ENCODE measurements around the gene CRABP2.
A peak's percentile ranks its signal among the peaks of the same experiment; 100 is the strongest.

CRABP2 gene

DNA sequence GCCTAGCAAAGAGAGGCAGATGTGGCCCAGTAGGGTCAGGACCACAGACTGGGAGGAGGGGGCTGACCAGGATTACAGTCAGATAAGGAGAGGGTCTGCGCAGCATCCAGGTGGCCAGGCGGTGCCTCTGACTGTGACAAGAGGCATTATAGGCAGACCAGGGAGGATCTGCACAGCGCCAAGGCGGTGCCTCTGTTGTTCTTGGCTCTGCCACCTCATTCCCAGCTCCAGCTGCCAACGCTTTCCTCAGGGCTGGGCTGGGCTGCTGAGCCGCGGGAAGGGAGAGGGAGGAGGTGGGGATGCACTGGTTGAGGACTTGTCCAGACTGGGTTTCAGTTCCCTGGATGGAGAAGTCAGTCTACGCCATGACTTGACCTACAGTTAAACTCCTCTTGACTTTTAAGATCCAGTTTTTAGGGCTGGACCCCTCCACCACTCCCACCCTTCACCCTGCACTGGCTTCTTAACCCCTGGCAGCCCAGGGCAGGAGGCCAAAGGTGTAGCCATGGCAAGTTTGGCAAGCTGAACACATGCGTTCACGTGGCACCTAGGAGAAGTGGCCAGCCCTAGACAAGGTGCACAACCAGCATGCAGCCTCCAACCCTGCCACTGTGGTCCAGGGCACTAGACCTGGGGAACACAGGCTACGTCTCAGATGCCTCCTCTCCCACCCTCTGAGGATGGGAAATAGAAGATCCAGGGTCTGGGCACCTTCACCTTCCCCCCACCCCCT lies 4.5 kb upstream of the CRABP2 start:
- no peak for DNase-seq (ENCODE audit: low read depth in 3 of 3, low spot score in 1 of 3)

DNA sequence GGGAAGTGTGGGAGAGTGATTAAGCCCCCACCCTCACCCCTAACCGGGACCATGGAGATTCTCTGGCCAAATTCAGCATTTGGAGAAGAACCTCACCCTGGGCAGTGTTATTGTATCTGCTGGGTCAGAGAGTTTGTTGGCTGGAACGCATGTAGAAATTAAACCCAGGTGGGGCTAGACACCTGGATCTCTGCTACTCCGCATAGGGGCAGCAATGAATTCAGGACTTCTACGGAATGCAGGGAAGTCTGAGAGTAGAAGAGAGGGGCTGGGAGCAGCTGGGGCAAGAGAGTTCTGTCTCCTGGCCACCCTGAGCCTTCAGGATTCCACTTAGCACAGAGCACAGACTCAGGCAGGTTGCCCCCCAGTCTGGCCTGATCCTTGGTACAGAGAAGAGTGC lies 3.6 kb upstream of the CRABP2 start:
- no peak for DNase-seq (ENCODE audit: low read depth in 3 of 3, low spot score in 1 of 3)

DNA sequence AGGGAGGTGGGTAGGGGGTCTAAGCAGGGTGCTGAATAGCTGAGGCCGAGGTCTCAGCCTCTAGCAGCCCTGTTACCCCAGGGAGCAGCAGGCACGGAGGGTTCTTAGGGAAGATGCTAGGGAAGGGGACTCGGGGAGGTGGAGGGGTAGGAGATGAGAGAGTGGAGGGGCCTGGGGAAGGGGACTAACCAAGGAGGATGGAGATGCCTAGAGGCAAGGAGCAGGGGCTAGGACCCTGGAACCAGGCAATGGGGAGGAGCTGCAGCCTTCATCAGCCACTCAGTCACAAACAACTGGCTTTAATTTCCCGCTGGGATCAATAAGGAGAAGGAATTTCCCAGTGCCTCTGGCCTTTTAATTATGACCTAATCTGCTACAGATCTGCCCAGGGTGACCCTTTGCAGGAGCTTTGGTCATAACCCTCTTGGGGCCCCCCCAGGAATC lies 2.9 kb upstream of the CRABP2 start:
- DNase-seq (ENCODE audit: low read depth in 3 of 3, low spot score in 1 of 3) = no peak

DNA sequence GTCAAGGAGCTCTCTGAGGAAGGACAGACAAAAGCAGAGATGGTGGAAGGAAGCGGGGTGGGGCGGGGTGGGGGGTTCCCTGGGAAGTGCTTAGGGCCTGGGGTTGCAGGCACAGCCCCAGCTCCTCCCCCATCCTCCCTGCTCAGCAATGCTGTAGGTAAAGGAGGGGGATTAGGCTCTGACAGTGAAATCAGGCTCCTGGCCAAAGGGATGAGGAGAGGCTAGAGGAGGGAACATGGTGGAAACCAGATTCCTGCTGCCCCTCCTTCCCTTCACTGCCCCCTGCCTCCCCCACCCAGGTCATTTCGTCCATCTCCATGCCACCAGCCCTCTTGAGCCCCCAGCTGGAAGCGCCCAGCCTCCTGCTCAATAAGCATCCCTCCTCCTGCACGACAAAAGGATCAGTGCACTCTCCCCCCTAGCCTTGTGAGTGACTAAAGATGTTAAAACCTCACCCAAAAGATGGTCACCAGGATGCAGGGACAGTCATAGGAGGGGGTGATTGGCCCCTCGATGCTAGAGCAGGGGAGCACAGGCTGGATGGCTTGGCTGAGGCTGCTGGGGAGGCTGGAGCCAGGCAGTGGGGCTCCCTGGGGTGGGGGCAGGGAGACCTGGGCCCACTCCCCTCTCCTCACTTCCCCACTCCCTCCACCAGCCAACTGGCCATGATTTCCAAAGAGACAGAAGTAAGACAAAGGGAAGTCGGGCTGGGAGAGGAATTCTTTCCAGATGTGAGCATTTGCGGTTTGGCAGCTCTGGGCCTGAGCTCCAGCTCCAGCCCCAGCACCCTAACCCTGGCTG lies 2.2 kb upstream of the CRABP2 start:
- no peak for DNase-seq (ENCODE audit: low read depth in 3 of 3, low spot score in 1 of 3)

DNA sequence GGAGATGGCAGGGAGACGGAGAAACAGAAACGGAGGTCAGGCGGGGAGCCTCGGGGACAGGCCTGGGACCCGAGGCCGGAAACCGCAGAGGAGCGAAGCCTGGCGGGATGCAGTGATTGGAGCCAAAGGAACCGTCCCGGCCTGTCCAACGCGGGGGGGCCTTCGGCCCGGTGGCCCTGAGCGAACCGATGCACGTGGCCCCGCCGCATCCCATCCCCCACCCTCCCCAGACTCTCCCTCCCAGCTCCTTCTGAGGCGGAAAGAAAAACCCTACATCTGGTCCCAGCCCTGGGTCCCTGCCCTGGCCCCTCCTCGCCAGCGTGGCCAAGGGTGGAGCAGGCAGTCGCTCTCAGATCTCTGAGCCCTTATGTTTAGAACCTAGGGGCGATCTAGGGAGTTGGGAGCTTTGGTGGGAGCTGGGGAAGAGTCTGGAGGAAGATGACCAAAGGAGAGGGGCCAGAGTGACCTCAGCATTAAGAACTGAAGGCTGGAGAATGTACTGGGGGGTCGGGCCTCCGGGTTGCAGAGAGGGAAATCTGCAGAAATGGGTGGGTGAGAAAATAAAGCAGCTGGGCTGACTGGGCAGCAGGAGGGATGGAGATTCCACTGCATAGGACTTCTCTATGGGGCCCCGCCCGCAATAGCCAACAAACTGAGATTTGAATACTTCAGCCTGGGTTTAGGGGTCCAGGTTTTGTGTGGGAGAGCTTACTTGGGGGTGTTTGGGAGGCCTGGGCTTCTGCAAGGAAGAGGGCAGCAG lies 1.5 kb upstream of the CRABP2 start:
- DNase-seq (ENCODE audit: low read depth in 3 of 3, low spot score in 1 of 3) = no peak

DNA sequence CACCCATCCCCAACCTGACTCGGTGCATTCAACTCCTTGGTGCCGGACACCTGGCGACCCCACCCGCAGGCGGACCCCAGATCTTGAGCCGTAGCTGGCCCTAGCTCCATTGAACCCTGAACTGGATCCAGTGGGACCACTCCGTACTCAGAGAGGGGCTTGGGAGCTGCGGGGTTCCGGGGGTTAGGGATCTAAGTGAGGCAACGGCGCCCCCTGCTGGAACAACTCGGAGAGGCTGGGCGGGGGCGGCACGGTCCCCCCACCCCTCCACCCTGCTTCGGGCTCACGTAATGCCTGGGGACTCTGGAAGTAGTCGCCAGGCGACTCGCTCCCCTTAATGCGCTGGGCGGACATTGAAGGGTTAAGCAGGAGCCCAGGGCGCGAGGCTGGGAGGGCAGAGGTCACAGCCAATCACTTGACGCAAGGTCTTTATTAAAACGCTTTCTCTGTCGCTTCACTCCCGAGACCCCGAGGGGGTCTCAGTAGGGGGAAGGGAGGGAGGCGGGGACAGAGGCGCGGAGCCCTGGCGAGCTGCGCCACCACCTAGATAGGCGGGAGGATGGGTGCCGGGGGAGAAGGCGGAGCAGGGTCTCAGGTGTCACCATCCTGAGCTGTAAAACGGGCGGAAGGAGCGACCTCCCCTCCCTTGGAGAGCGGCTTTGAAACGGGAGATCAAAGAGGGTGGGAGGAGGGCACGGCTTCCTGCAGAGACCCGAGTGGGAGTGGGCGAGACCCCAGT lies 704 bp upstream of the CRABP2 start:
- DNase-seq (ENCODE audit: low read depth in 3 of 3, low spot score in 1 of 3) = peak; percentile 21 to 68 (median 53)

DNA sequence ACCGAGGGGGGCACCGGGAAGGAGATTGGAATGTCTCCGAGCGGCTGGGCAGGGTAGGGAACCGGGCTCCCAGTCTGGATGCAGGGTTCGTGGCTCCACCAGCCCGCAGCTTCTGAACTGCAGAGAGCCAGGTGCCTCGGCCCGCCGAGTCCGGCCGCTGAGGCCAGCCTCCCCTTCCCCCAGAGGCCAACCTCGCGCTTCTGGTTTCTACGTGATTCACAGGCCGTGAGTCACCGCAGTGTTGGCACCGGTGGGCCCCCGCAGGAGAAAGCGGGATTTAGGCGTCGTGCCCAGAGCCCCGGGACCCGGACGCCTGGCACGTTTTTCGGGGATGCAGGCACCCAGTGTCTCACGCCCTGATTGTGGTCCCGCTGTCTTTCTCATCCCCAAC lies 458 bp downstream of the CRABP2 start:
- peak in 2 of 3 donors; percentile 9 to 22 for DNase-seq (ENCODE audit: low read depth in 3 of 3, low spot score in 1 of 3)

DNA sequence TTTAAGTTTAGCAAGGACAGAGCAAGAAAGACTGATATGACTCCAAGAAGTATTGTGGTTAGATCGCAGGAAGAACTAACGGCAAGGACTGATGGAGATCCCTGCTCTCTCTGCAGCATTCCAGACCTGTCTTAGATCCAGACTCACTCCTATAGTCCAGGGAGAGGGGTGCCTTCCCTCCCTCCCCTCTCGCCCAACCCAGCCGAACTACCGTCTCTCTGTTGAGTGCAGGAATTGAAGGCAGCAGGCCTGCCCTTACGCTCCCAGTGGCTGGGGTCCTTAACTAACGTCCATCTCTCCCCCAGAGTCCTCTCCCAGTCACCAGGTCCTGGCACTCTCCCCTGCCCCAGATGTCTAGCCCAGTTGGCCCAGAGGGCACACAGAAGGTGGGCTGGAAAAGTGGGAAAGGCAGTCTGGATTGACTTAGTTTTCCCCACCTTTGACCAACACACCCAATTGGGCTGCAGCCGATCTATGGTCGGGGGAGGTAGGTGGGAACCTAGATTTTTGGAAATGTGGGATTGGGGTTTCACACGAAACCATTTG lies 1.1 kb downstream of the CRABP2 start:
- DNase-seq (ENCODE audit: low read depth in 3 of 3, low spot score in 1 of 3) = no peak

DNA sequence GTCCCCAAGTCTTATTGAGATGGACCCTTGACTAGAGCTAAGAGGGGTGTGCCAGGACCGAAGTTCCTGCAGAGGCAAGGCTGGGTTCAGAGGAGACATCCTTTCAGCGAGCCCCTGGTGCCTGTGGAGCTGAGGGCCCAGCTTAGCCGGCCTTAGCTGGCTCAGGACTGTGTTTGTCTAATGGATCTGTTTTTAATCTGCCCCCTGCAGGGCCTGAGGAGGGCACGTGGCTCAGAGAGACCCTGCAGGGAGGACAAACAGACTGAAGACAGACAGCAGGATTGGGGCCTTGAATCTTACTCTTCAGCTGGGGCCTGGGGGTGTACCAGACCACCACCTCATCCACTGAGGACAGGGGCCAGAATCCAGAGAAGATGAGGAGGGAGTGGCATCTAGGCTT lies 1.6 kb downstream of the CRABP2 start:
- DNase-seq (ENCODE audit: low read depth in 3 of 3, low spot score in 1 of 3) = no peak

DNA sequence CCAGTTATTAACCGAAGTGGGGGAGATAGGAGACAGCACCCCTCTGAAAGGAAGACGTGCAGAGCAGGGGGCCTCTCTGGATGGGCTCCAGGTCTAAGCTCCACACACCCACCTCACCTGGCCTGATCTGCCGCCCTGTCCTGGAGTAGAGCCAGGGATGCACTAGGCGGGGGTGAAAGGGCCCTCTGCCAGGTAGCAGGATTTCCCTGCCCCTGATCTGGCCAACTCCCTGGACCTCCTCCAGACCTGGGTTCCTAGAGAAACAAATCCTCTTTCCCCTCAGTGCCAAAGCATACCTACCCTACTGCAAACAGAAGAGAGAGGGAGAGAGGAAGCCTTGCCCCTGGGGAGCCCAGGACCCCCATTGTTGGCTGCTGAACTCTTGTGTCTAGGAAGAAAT lies 2.0 kb downstream of the CRABP2 start:
- DNase-seq (ENCODE audit: low read depth in 3 of 3, low spot score in 1 of 3) = no peak

DNA sequence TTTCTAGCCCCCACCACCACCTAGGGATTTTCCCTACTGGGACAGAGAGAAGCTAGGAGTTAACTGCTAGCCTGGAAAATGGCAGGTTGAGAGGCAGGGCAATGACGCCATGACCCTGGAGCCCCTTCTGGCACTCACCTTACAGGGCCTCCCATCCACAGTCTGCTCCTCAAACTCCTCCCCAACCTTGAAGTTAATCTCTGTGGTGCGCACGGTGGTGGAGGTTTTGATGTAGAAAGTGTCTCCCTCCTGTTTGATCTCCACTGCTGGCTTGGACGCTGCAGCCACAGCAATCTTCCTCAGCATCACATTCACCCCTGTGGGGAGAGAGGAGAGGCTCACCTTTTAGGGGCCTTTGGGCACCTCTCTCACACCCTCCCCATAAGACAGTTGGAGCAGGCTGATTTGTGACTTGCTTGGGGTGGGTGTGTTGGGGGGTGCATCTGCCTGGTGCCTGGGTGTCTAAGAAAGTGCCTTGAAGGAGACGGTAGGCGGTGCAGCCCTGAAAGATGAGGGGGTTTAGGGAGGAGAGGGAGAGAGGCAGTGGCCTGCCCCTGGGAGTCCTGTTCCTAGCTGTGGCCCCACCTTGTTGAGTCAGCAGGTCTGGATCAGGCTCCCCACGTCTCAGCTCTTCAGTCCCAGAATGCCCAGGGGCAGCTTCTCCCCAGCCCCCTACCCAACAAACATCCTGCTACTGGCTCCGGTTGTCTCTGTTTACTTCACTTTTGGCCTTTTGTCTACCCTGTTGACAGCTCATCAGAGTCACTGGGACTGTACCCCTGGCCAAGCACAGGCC lies 4.4 kb downstream of the CRABP2 start:
- no peak for DNase-seq (ENCODE audit: low read depth in 3 of 3, low spot score in 1 of 3)

DNA sequence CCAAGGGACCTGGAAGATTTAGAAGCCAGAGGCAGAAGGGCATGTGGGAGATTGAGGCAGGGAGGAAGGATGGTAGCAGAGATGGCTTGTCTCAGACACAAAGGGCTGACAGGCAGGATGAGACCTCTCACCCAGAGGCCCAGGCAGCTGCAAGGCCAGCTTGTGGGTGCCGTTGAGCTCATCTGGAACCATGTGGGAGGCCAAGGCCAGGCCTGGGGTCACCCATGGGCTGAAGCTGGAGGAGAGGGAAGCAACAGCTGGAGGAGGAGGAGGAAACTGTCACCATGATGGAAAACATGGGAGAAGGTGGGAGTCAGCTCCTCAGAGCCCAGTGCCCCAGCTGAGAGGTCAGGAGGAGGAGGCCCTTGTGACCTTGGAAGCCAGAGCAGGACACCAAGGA lies 6.4 kb downstream of the CRABP2 start:
- DNase-seq (ENCODE audit: low read depth in 3 of 3, low spot score in 1 of 3) = no peak

DNA sequence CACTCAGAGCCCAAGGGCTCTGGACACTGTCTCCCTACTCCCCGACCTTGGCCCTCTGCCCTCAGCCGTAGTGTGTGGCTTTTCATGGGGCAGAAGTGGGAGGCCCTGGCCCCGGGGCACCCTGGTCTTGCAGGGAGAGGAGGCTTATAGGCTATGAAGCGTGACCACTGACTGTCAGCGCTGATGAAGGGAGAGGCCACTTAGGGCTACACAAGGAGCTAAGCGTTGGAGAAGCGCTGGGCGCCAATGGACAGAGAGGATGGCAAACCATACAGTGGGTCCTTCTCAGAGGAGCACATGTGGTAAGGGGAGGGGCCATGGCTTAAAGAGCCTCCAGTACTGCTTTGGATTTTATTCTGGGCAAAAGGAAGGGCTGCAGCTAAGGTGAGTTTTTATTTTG lies 7.9 kb downstream of the CRABP2 start:
- no peak for DNase-seq (ENCODE audit: low read depth in 3 of 3, low spot score in 1 of 3)

DNA sequence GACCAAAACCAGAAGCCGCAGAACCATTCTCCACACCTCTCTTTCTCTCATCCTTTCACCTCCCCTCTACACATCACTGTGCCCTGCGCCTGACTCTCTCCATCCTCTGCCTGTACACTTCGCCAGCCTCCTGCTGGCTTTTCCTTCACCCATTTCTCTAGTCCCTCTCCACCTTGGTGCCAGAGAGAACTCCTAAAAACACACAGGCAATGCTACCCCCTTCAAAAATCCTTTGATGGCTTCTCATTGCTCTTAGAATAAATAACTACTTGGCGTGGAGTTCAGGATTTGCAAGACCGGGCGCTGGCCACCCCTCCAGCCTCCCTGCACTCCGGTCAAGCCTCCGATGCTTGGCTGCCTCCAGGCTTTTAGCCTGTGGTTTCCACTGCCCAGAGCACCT lies 8.6 kb downstream of the CRABP2 start:
- no peak for DNase-seq (ENCODE audit: low read depth in 3 of 3, low spot score in 1 of 3)

DNA sequence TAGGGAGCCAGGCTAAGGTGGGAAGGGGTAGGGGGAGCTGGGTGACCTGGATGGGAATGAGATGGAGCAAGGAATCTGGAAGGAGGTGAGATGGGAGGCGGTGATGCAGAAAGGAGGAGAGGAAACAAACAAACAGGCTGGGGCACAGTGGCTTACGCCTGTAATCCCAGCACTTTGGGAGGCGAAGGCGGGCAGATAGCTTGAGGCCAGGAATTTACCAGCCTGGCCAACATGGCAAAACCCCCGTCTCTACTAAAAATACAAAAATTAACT lies 10.8 kb downstream of the CRABP2 start:
- DNase-seq (ENCODE audit: low read depth in 3 of 3, low spot score in 1 of 3) = no peak

DNA sequence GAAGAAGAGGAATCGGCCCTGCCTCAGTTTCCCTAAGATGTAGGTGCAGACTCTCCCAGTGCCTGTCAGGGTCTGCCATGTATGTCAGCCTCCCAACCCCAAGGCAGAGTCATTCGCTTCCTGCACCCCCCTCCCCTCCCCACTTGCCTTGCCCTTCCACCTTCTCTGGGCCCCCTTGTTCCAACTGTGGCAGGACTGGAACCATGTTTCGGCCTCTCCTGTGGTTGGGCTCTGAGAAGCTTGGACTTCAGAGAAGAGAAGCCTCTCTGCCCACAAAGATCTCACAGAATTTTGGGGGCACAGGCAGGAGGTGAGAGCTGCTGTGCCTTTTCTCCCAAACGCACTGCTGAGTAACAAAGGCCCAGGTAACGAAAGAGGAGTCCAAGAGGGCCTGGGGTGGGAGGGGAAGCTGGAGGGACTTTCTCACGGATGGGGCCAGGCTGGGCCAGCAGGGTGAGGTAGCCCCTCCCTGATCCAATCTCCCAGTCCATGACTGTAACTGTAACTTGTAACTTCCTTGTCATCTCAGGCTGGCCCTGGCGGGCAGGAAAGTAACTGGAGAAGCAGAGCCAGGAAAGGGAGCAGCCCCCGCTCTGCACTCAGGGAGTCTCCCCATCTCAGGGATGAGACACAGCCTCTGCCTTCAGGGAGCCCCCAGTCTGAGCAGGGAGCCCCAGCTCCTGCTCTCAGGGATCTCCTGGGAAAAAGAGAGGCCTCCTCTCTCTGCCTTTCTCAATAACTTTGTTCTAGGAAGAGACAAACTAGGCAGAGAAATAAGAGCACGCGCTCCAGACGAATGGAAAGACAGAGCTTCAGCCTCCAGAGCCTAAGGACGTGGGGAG lies 11.3 kb downstream of the CRABP2 start:
- no peak for DNase-seq (ENCODE audit: low read depth in 3 of 3, low spot score in 1 of 3)

DNA sequence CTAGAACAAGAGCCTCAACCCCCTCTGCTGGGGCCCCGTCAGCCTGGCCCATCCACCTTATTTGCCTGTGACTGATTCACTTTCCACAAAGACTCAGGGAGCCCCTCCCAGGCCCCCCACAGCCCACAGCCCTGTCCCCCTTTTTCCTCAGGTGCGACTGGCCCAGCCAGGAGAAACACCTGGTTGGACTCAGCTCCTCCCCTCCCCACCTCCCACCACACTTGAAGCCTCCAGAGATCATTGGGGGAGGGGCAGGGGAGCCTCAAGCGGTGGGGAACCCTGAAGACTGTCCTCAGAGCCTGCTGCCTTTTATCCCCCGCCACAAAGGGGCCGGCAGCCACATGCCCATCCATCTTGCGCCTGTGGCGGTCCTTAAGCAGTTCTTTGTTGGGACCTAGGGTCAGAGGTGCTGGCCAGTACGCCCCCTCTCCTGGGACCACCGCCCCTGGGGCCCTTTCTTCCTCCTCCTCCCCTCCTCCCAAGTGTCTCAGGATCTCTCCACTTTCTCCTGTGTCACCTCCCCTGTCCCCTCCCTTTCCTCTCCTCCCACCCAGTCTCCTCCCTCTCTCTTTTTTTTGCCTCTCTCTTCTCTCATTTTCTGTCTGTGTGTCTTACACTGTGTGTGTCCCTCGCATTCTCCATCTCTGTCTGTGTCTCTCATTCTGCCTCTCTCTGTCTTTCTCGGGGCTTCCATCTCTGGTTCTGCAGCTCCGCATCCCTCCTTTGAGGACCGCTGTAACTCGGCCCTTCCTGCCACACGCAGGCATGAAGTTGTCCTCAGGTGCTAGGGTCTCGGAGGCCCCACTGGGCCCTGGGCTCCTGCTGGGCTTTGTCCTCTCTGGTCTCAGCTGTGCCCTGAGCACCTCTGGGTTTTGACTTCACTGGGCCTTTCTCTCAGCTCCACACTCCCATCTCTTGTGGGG lies 12.2 kb downstream of the CRABP2 start:
- no peak for DNase-seq (ENCODE audit: low read depth in 3 of 3, low spot score in 1 of 3)

DNA sequence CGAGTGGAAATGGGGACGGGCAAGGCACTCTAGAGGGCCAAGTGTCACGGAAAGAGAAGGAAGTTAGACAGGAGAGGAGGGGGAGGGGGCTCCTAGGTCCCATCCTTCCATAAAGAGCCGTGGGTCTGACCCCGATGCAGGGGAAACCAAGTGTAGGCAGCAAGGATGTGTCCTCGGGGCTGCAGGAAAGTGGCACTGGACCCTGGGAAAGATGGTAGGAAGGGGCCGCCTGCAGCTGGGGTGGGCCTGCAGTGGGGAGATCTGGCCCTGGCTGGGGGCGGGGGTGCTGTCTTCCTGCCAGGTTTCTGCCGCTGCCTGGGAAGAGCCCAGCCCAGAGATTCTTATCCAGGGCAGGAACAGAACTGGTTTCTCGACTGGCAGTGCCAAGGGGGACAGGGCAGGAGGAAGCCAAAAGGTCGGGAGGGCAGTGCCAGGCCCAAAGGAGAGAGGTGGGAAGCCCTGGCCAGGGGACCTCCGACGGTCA lies 12.9 kb downstream of the CRABP2 start:
- no peak for DNase-seq (ENCODE audit: low read depth in 3 of 3, low spot score in 1 of 3)

All from stimulated activated CD4-positive, alpha-beta T cell treated with anti-CD3 and anti-CD28 coated beads, TNF-alpha, amount 100 ng/mL, for 1 hour (primary cell).